Astrocyte (in vitro differentiated cells and primary cell): ENCODE results near the gene FXYD5. TPM values are rescaled to one million over a fixed set of nuclear protein-coding genes. Genes with fewer than 3 reads are reported as not detected.
A peak's percentile ranks its signal among the peaks of the same experiment; 100 is the strongest.

ENCODE experiments used
- DNase-seq: peaks from one replicate; pipeline ENCODE4 v3.0.0-alpha.2; 2010; ENCODE audit warnings: low read depth
- FAIRE-seq: peaks from 2 replicates; lab custom pipeline; 2011; peaks lifted over from hg19 to GRCh38; lab: Jason Lieb, UNC
- H2AFZ ChIP-seq: 2 replicates; pipeline ENCODE4 v1.6.0; 2012; ENCODE audit warnings: low read depth, low read length, inconsistent platforms
- H3K27ac ChIP-seq: 2 replicates; pipeline ENCODE4 v1.5.1; 2011; ENCODE audit warnings: low read depth, low read length, inconsistent platforms
- H3K27me3 ChIP-seq: 2 replicates; pipeline ENCODE4 v1.6.0; 2011; ENCODE audit warnings: low read length, inconsistent platforms; ENCODE audit not compliant: insufficient read depth
- H3K36me3 ChIP-seq: 2 replicates; pipeline ENCODE4 v1.5.1; 2011; ENCODE audit warnings: low read length, inconsistent platforms; ENCODE audit not compliant: insufficient read depth
- H3K4me1 ChIP-seq: 2 replicates; pipeline ENCODE4 v1.5.1; 2011; ENCODE audit warnings: low read length, inconsistent platforms; ENCODE audit not compliant: insufficient read depth
- H3K4me2 ChIP-seq: 2 replicates; pipeline ENCODE4 v1.6.0; 2012; ENCODE audit warnings: low read length, inconsistent platforms
- H3K4me3 ChIP-seq: 2 replicates; pipeline ENCODE4 v1.5.1; 2011; ENCODE audit warnings: low read depth, mild to moderate bottlenecking, low read length, inconsistent platforms; ENCODE audit not compliant: insufficient read depth
- H3K79me2 ChIP-seq: 2 replicates; pipeline ENCODE4 v1.6.0; 2012; ENCODE audit warnings: mild to moderate bottlenecking, low read length, inconsistent platforms; ENCODE audit not compliant: insufficient read depth
- H3K9ac ChIP-seq: 2 replicates; pipeline ENCODE4 v1.6.0; 2012; ENCODE audit warnings: mild to moderate bottlenecking, low read length, inconsistent platforms
- H3K9me3 ChIP-seq: 2 replicates; pipeline ENCODE4 v1.5.1; 2012; ENCODE audit warnings: low read depth, mild to moderate bottlenecking, low read length, inconsistent platforms; ENCODE audit not compliant: insufficient read depth
- H4K20me1 ChIP-seq: 2 replicates; pipeline ENCODE4 v1.6.0; 2012; ENCODE audit warnings: low read length, inconsistent platforms; ENCODE audit not compliant: insufficient read depth
- H3K27ac Mint-ChIP-seq: one replicate; pipeline ENCODE4 v1.8.0; 2021; ENCODE audit warnings: mild to moderate bottlenecking, mixed read lengths; ENCODE audit not compliant: unreplicated experiment
- H3K27me3 Mint-ChIP-seq: one replicate; pipeline ENCODE4 v1.8.0; 2021; ENCODE audit warnings: low read depth, mixed read lengths; ENCODE audit not compliant: unreplicated experiment
- H3K36me3 Mint-ChIP-seq: one replicate; pipeline ENCODE4 v1.8.0; 2021; ENCODE audit warnings: low read depth, mixed read lengths; ENCODE audit not compliant: unreplicated experiment
- H3K4me1 Mint-ChIP-seq: one replicate; pipeline ENCODE4 v1.8.0; 2021; ENCODE audit warnings: low read depth, mixed read lengths; ENCODE audit not compliant: unreplicated experiment
- H3K4me3 Mint-ChIP-seq: one replicate; pipeline ENCODE4 v1.8.0; 2021; ENCODE audit warnings: mild to moderate bottlenecking, moderate library complexity, mixed read lengths; ENCODE audit not compliant: unreplicated experiment
- H3K9me3 Mint-ChIP-seq: one replicate; pipeline ENCODE4 v1.8.0; 2021; ENCODE audit warnings: mild to moderate bottlenecking, mixed read lengths; ENCODE audit not compliant: unreplicated experiment
- EZH2 ChIP-seq: IDR thresholded peaks from 2 replicates; pipeline ENCODE4 v1.6.1; 2012; ENCODE audit warnings: mild to moderate bottlenecking, low read length, inconsistent platforms; ENCODE audit not compliant: insufficient read depth
- total RNA-seq: library from RNA; stranded (reverse); gene quantifications from 2 replicates; pipeline ENCODE4 v1.2.1, GENCODE V29; 2021
- TF ChIP-seq, protein P1 (sequence below): IDR thresholded peaks from 2 replicates; pipeline ENCODE4 v1.5.1; 2011; ENCODE audit warnings: low read depth, mild to moderate bottlenecking, inconsistent platforms, low read length, moderate library complexity; ENCODE audit not compliant: insufficient read depth

FXYD5 gene
- total RNA-seq, 1 donor from 2014 or later, result 108 TPM

DNA sequence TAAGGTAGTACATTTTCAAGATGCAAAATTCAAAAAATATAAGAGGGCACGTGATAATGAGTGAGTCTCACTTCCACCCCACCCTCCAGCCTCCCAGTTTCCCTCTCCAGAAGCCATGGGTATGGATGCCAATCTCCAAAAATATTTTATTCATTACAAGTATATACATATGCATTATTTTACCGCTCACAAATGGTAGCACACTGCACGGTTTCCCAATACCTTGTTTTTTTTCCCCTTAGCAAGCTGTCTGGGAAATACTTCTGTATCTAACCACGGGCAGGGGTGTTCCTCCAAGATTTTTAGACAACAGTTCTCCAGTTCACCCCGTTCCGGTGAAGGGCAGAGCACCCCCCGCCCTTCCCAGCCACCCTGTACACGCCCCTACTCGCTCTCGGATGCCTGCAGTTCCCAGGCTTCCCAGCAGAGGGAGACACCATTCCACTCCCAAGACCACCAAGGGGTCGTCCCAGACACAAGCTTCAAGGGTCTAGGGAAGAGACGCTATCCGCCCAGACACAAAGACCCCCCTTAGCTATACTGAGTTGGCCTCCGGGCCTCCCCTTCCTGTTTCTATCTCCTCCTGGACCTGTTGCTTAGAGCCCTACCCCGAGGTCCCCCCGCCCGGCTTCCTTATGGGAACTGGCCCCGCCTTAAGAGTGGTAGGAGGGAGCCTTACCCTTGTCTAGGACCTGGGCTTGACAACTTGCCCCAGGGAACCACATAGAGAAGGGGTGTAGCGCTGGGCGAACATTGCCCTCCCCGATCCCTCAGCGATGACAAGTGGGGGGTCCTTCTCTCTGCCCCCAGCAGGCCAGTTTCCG is 40.0 kb upstream of the FXYD5 start:
- TF ChIP-seq, protein P1, sequence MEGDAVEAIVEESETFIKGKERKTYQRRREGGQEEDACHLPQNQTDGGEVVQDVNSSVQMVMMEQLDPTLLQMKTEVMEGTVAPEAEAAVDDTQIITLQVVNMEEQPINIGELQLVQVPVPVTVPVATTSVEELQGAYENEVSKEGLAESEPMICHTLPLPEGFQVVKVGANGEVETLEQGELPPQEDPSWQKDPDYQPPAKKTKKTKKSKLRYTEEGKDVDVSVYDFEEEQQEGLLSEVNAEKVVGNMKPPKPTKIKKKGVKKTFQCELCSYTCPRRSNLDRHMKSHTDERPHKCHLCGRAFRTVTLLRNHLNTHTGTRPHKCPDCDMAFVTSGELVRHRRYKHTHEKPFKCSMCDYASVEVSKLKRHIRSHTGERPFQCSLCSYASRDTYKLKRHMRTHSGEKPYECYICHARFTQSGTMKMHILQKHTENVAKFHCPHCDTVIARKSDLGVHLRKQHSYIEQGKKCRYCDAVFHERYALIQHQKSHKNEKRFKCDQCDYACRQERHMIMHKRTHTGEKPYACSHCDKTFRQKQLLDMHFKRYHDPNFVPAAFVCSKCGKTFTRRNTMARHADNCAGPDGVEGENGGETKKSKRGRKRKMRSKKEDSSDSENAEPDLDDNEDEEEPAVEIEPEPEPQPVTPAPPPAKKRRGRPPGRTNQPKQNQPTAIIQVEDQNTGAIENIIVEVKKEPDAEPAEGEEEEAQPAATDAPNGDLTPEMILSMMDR, result peak; percentile 87
- TF ChIP-seq EZH2, result no peak
- H2AFZ ChIP-seq, result no peak overlapping the region

DNA sequence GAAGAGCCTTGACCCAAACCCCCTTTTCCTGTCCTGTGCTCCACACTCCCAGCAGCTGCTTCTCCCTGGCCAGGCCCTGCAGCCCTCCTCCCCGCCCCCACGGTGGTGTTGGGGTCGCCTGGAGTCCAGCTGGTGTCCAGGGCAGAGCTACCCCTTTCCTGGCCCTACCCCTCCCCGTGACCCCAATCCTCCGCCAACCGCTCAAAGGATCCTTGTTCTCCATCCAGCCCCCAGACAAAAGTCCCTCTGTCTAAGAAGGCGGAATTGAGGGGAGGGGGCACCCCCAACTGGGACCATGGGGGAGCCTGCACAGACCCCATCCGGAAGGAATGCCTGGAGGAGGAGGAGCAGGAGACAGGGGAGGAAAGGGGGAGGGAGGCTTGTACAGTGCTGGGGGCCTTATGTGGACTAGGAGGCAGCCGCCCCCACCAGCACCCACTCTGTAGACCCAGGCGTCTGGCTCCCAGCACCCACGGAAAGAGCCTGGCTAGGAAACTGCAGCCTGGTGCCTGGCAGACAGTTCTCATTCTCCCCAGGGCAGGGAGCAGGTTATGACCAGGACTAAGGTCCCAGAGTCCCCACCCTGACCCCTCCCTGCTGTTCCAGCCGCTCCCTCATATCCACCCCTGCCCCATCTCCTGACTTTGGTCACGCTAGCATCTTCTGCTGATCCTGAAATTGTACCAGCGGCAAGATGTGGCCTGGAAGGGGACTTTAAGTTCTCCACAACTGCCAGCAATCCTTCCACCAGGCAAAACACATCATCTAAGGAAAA is 39.2 kb upstream of the FXYD5 start, which contains the start of gene FXYD3:
Gene FXYD3 (plus strand): TSS at position 647 of the 775 bp plus-strand sequence. CDS start 3,554 bp downstream, outside the sequence.
- H3K4me2 ChIP-seq, result peak within 1 kb of the TSS; percentile 53
- H4K20me1 ChIP-seq, result no peaks in the 10 kb centered on the region
- H3K27me3 ChIP-seq, result no peaks in the 10 kb centered on the region
- Mint-ChIP-seq H3K36me3 (no peaks in the 10 kb centered on the region), H3K27ac (peak within 1 kb of the TSS; percentile 72), H3K9me3 (peaks cover 2% of the 10 kb centered on the region), H3K4me3 (no peak within 1 kb of the TSS), H3K4me1 (peaks cover 1% of the 10 kb centered on the region), H3K27me3 (peaks cover 22% of the 10 kb centered on the region)
- DNase-seq, result no peak
- no peaks in the 10 kb centered on the region for H3K9me3 ChIP-seq
- H3K4me1 ChIP-seq, result no peaks in the 10 kb centered on the region
- H3K36me3 ChIP-seq, result no peaks in the 10 kb centered on the region
- H3K9ac ChIP-seq, result no peak within 1 kb of the TSS
- TF ChIP-seq, protein P1, result no peak
- TF ChIP-seq EZH2, result no peak
- H3K27ac ChIP-seq, result no peak within 1 kb of the TSS
- H2AFZ ChIP-seq, result no peak within 1 kb of the TSS
- no peak within 1 kb of the TSS for H3K4me3 ChIP-seq
- no peaks in the 10 kb centered on the region for H3K79me2 ChIP-seq
- no peak for FAIRE-seq

More for the DNA sequence above, 40.0 kb upstream of the FXYD5 start:
- Mint-ChIP-seq H3K27me3 (peaks cover 22% of the 10 kb centered on the region), H3K4me1 (peaks cover 1% of the 10 kb centered on the region), H3K4me3 (no peak overlapping the region), H3K36me3 (no peaks in the 10 kb centered on the region), H3K9me3 (peaks cover 2% of the 10 kb centered on the region), H3K27ac (peak overlapping the region; percentile 72)
- no peaks in the 10 kb centered on the region for H3K79me2 ChIP-seq
- H3K27ac ChIP-seq, result no peak overlapping the region
- H3K27me3 ChIP-seq, result no peaks in the 10 kb centered on the region
- H3K9me3 ChIP-seq, result no peaks in the 10 kb centered on the region
- FAIRE-seq (no peak), DNase-seq (no peak)
- no peaks in the 10 kb centered on the region for H4K20me1 ChIP-seq
- H3K9ac ChIP-seq, result no peak overlapping the region
- H3K4me2 ChIP-seq, result peak overlapping the region; percentile 53
- no peaks in the 10 kb centered on the region for H3K4me1 ChIP-seq
- H3K36me3 ChIP-seq, result no peaks in the 10 kb centered on the region
- H3K4me3 ChIP-seq, result no peak overlapping the region
